ENCODE data around the gene HAGH.

Gene HAGH

DNA sequence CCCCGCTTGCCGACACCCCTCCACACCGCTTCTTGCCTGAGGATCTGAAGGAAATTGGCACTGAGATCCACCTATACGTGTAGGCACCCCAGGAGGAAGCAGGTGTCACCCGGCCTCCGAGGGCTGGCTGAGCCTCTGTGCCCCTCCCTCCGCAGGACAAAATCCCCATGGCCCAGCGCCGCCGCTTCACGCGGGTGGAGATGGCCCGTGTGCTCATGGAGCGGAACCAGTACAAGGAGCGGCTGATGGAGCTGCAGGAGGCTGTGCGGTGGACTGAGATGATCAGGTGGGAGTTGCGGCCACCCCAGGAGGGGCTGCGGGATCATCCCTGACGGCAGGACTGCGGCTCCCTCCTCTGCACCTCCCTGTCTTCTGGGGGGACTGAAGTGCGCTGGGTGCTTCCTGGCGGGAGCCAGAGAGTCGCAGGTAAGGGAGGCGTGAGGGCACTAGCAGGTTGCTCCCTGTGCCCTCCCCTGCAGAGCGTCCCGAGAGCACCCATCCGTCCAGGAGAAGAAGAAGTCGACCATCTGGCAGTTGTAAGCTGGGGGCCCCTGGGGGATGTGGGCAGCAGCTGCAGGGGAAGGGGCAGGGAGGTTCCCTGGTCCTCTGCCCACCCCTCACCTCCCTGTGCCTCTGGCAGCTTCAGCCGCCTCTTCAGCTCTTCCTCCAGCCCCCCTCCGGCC, 64.3 kb downstream of the HAGH start:
- no peak for DNase-seq (ENCODE audit: low read depth)

DNA sequence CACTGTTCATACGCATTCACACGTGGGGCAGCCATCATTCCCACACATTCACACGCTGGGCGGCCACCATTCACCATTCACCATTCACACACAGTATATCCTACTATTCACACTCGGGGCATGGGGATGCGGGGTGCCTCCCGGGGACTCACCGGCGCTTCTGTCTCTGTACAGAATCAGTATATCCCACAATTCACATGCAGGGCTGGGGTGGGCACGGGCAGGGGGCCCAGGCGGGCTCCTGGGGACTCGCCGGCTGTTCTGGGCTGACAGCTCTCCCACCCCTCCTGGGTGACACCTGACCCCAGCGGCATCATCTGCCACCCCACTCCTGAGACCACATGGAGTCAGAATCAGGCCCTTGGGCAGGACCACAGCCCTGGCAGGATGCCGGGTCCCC, 64.9 kb downstream of the HAGH start:
- no peak for DNase-seq (ENCODE audit: low read depth)

DNA sequence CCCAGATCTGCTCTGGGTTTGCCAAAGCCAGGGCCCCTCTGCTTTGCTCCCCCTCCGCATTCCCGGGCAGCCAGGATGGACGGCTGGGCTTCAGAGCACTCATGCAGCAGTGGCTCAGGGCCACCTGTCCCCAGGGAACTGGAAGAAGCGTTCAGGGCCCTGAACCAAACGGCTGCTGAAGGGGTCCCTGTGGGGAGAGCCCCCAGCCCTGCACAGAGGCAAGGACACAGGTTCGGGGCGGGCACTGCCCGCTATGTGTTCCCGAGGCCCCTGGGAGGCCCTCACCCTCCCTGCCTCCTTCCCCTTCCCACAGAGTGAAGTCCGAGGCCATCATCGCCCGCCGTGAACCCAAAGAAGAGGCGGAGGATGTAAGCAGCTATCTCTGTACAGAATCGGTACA, 65.7 kb downstream of the HAGH start:
- no peak for DNase-seq (ENCODE audit: low read depth)

- DNase-seq (ENCODE audit: low read depth), result no peak
Measured at GRCh38 chr16:1759511-1759910, 67.1 kb downstream of the HAGH start.

- DNase-seq (ENCODE audit: low read depth), result no peak
Measured at GRCh38 chr16:1758923-1759322, 67.7 kb downstream of the HAGH start.

DNA sequence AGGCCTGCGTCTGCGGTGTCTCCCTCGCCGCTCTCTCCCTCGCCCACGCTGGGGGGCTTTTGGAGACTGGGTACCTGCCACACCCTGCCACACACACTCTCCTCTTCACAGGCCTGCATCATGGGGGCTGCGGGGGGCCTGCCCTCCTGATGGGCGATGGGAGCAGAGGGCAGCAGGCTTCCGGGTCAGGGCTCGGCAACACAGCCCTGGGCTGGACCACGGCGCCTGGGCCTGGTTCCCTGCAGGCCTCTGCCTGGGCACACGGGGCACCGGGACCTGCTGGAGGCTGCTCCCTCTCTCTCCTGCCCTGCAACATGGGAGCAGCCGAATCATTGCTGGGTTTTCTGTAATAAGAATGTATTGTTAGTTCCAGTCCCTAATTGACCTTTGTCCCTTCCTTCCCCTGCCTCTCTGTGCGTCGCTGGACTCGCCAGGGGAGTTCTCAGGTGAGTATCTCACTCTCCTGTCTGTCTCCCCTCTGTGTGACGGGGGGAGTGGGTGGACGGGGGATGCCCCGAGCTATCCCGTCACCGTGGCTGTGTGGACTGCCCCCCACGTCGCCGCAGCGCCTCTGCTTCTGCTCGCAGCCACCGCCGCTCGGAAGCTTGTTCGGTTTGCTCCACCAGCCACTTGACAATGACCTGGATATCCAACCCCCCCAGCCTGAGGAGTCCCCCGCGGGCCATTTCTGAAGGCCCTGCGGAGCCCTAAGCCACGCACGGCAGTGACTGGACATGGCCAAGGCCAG, 68.7 kb downstream of the HAGH start:
- no peak for DNase-seq (ENCODE audit: low read depth)

Measured in stromal cell of bone marrow (primary cell).